Neuron (in vitro differentiated cells): ENCODE measurements around the gene DCBLD2.
A peak's percentile ranks its signal among the peaks of the same experiment; 100 is the strongest.

Experiments used
- H2AFZ ChIP-seq: one replicate; pipeline ENCODE4 v1.6.1; 2013; ENCODE audit warnings: low read depth, mild to moderate bottlenecking, inconsistent platforms, low read length, moderate library complexity
- H3K27me3 ChIP-seq: one replicate; pipeline ENCODE4 v1.6.1; 2013; ENCODE audit warnings: low read length; ENCODE audit not compliant: insufficient read depth
- H3K36me3 ChIP-seq: one replicate; pipeline ENCODE4 v1.6.1; 2013; ENCODE audit warnings: low read length; ENCODE audit not compliant: insufficient read depth
- H3K4me1 ChIP-seq: one replicate; pipeline ENCODE4 v1.6.1; 2013; ENCODE audit warnings: low read length; ENCODE audit not compliant: insufficient read depth
- H3K4me3 ChIP-seq: 2 replicates; pipeline ENCODE4 v1.5.1; 2013; ENCODE audit warnings: mild to moderate bottlenecking, low read length, moderate library complexity
- H3K9me3 ChIP-seq: one replicate; pipeline ENCODE4 v1.6.1; 2013; ENCODE audit warnings: low read length

Gene DCBLD2

DNA sequence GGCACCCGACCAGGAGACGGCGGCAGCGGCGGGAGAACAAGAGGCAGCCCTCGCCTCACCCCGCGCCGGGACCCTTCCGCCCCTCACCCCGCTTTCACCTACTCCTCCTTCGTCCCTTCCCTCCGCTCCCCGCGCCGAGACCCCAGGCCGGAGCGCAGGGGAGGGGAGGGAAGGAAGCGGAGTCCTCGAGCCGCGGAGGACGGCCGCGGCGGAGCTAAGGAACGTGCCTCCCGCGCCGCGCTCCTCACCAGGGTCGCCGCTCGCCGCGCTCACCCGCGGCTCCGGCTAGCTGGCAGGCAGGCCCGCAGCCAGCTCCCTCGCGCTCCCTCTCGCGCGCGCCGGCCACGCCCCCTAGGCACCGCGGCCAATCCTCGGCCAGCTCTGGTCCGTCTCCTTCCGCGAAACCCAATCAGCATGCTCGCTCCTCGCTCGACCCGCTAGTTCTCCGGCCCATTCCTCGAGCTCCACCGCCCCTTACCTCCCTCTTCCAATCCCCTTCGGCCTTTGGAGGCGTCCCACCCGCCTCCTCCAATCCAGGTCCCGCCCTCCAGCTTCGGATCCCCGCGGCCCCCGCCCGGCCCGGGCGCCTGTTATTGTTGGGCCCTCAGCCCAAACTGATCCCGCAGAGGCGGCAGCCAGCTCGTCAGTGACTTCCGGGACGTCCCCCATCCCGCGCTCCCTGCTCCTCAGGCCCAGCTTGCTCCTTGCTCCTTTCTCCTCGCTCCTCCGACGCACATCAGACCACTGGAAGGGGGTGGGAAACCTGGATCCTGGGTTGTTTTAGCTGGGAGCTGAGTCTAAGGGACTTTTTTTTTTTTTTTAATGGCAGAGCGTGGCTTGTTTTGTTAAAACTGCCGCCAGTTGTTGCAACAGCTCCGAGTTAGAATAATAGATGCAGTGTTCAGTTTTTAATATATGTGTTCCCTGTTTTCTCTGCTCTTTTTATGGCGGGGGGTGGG is at the start of gene DCBLD2:
Gene DCBLD2 (minus strand): TSS at position 304 of the 959 bp plus-strand sequence. CDS start 369 bp downstream, outside the sequence.
- peak within 1 kb of the TSS; percentile 70 for H2AFZ ChIP-seq
- peaks cover 1% of the 10 kb centered on the region for H3K9me3 ChIP-seq
- H3K4me1 ChIP-seq, result peaks cover 29% of the 10 kb centered on the region

GRCh38 chr3:98945666-98946065 is 44.2 kb upstream of the DCBLD2 start:
- no peaks in the 10 kb centered on the region for H3K9me3 ChIP-seq
- H3K27me3 ChIP-seq, result no peaks in the 10 kb centered on the region
- no peak overlapping the region for H3K4me3 ChIP-seq
- no peak overlapping the region for H2AFZ ChIP-seq
- no peaks in the 10 kb centered on the region for H3K36me3 ChIP-seq
- H3K4me1 ChIP-seq, result no peaks in the 10 kb centered on the region

More for the DNA sequence above, at the start of gene DCBLD2:
- Histone ChIP-seq H3K27me3 (no peaks in the 10 kb centered on the region), H3K36me3 (no peaks in the 10 kb centered on the region), H3K4me3 (peak within 1 kb of the TSS; percentile 99)

GRCh38 chr3:98945101-98945524 is 43.6 kb upstream of the DCBLD2 start:
- Histone ChIP-seq H3K9me3 (no peaks in the 10 kb centered on the region), H3K36me3 (no peaks in the 10 kb centered on the region), H2AFZ (no peak overlapping the region), H3K4me1 (no peaks in the 10 kb centered on the region), H3K4me3 (no peak overlapping the region), H3K27me3 (no peaks in the 10 kb centered on the region)

DNA sequence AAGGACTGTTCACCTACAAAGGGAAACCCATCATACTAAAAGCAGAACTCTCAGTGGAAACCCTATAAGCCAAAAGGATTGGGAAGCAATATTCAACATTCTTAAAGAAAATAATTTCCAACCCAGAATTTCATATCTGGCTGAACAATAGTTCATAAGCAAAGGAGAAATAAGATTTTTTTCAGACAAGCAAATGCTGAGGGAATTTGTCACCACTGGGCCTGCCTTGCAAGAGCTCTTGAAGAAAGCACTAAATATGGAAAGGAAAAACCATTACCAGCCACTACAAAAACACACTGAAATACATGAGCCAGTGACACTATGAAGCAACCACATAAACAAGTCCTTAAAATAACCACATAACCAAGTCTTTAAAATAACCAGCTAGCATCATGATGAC is 28.9 kb upstream of the DCBLD2 start:
- no peak overlapping the region for H2AFZ ChIP-seq
- H3K27me3 ChIP-seq, result no peaks in the 10 kb centered on the region
- no peak overlapping the region for H3K4me3 ChIP-seq
- H3K36me3 ChIP-seq, result no peaks in the 10 kb centered on the region
- H3K9me3 ChIP-seq, result peaks cover 3% of the 10 kb centered on the region
- no peaks in the 10 kb centered on the region for H3K4me1 ChIP-seq

DNA sequence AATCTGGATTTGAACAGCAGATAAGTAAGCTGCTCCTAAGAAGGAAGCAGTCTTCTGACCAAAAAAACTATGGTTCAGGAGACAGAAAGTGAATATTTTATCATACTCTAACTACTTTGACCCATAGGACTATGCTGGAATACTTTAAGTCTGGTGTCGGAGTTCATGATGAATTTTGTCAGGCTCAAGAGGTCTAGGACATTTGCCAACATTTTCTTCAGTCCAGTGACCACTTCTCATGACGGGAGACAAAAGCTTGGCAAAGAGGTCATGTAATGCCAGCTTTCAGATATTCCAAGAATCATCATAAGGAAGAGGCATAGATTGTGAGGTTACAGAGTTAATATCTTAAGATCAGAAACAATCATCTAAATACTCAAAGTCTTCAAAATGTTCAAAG is 20.5 kb upstream of the DCBLD2 start:
- no peak overlapping the region for H2AFZ ChIP-seq
- no peak overlapping the region for H3K4me3 ChIP-seq
- no peaks in the 10 kb centered on the region for H3K27me3 ChIP-seq

DNA sequence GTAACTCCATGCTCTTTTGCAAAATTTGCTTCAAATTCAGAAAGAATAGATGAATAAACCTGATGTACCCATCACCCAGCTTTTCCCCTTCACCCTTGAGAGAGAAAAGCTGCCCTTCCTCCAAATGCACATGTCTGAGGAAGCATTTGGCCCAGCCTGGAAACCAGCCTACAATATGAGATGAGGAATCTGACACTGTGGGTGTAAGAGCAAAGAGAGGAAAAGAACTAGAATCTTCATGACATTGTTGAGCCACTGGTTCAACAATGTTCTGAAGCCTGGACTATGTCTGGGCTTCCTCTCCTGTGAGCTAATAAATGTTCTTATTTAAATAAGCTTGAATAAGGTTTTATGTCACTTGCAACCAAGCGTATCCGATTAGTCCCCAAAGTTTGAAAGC is 18.7 kb upstream of the DCBLD2 start:
- H3K4me3 ChIP-seq, result no peak overlapping the region

More for the DNA sequence above, 20.5 kb upstream of the DCBLD2 start:
- Histone ChIP-seq H3K4me1 (peaks cover 14% of the 10 kb centered on the region), H3K9me3 (no peaks in the 10 kb centered on the region), H3K36me3 (no peaks in the 10 kb centered on the region)

GRCh38 chr3:98918586-98918985 is 17.1 kb upstream of the DCBLD2 start:
- H3K4me3 ChIP-seq, result no peak overlapping the region

More for the DNA sequence above, 18.7 kb upstream of the DCBLD2 start:
- Histone ChIP-seq H3K36me3 (no peaks in the 10 kb centered on the region), H3K9me3 (no peaks in the 10 kb centered on the region), H3K4me1 (peaks cover 14% of the 10 kb centered on the region), H3K27me3 (no peaks in the 10 kb centered on the region), H2AFZ (no peak overlapping the region)

GRCh38 chr3:98917608-98918007 is 16.1 kb upstream of the DCBLD2 start:
- H3K4me1 ChIP-seq, result peaks cover 6% of the 10 kb centered on the region
- H2AFZ ChIP-seq, result no peak overlapping the region
- no peak overlapping the region for H3K4me3 ChIP-seq
- no peaks in the 10 kb centered on the region for H3K9me3 ChIP-seq
- no peaks in the 10 kb centered on the region for H3K27me3 ChIP-seq
- H3K36me3 ChIP-seq, result no peaks in the 10 kb centered on the region

More at GRCh38 chr3:98918586-98918985, 17.1 kb upstream of the DCBLD2 start:
- Histone ChIP-seq H3K27me3 (no peaks in the 10 kb centered on the region), H3K9me3 (no peaks in the 10 kb centered on the region), H3K36me3 (no peaks in the 10 kb centered on the region), H3K4me1 (peaks cover 14% of the 10 kb centered on the region), H2AFZ (no peak overlapping the region)

- no peaks in the 10 kb centered on the region for H3K36me3 ChIP-seq
- H3K27me3 ChIP-seq, result no peaks in the 10 kb centered on the region
- H3K4me1 ChIP-seq, result no peaks in the 10 kb centered on the region
- H2AFZ ChIP-seq, result no peak overlapping the region
- no peaks in the 10 kb centered on the region for H3K9me3 ChIP-seq
- no peak overlapping the region for H3K4me3 ChIP-seq
These were observed 12.9 kb upstream of the DCBLD2 start for GRCh38 chr3:98914210-98915080.

- Histone ChIP-seq H3K36me3 (no peaks in the 10 kb centered on the region), H3K4me3 (no peak overlapping the region), H3K9me3 (peaks cover 2% of the 10 kb centered on the region), H2AFZ (no peak overlapping the region), H3K27me3 (no peaks in the 10 kb centered on the region), H3K4me1 (no peaks in the 10 kb centered on the region)
These were observed 11.0 kb upstream of the DCBLD2 start for GRCh38 chr3:98912448-98912847.

- Histone ChIP-seq H3K9me3 (peaks cover 3% of the 10 kb centered on the region), H3K36me3 (no peaks in the 10 kb centered on the region), H3K4me1 (peaks cover 8% of the 10 kb centered on the region), H3K27me3 (no peaks in the 10 kb centered on the region), H2AFZ (no peak overlapping the region), H3K4me3 (no peak overlapping the region)
These were observed 4.7 kb upstream of the DCBLD2 start for GRCh38 chr3:98906230-98906629.

GRCh38 chr3:98903705-98904481 is 2.4 kb upstream of the DCBLD2 start:
- no peaks in the 10 kb centered on the region for H3K36me3 ChIP-seq
- no peak overlapping the region for H2AFZ ChIP-seq
- no peaks in the 10 kb centered on the region for H3K27me3 ChIP-seq
- peaks cover 3% of the 10 kb centered on the region for H3K9me3 ChIP-seq
- H3K4me3 ChIP-seq, result no peak overlapping the region
- peaks cover 18% of the 10 kb centered on the region for H3K4me1 ChIP-seq
